Skeletal muscle cell (primary cell): Measurements from ENCODE around the gene BANF2.

ENCODE experiments used
- DNase-seq: peaks from one replicate; pipeline ENCODE4 v3.0.0-alpha.2; 2010; ENCODE audit warnings: low read depth
- H3K4me3 ChIP-seq: 2 replicates; pipeline ENCODE4 v1.5.1; 2011; ENCODE audit warnings: low read depth, mild to moderate bottlenecking, control low read depth, low read length, moderate library complexity

BANF2 gene

GRCh38 chr20:17663040-17663399 lies 36.7 kb upstream of the BANF2 start:
- DNase-seq, result no peak
- H3K4me3 ChIP-seq, result no peak overlapping the region

- H3K4me3 ChIP-seq, result no peak overlapping the region
- no peak for DNase-seq
These were observed 36.3 kb upstream of the BANF2 start for GRCh38 chr20:17663486-17663885.

GRCh38 chr20:17664025-17664633 lies 35.6 kb upstream of the BANF2 start:
- no peak for DNase-seq
- H3K4me3 ChIP-seq, result no peak overlapping the region

GRCh38 chr20:17665756-17666155 lies 34.0 kb upstream of the BANF2 start:
- H3K4me3 ChIP-seq, result no peak overlapping the region
- no peak for DNase-seq

GRCh38 chr20:17666481-17666880 lies 33.3 kb upstream of the BANF2 start:
- no peak for DNase-seq

GRCh38 chr20:17667445-17667844 lies 32.3 kb upstream of the BANF2 start:
- DNase-seq, result no peak
- no peak overlapping the region for H3K4me3 ChIP-seq

More at GRCh38 chr20:17666481-17666880, 33.3 kb upstream of the BANF2 start:
- H3K4me3 ChIP-seq, result no peak overlapping the region

GRCh38 chr20:17668432-17668831 lies 31.3 kb upstream of the BANF2 start:
- H3K4me3 ChIP-seq, result no peak overlapping the region

GRCh38 chr20:17669306-17669931 lies 30.3 kb upstream of the BANF2 start:
- no peak overlapping the region for H3K4me3 ChIP-seq
- no peak for DNase-seq

More at GRCh38 chr20:17668432-17668831, 31.3 kb upstream of the BANF2 start:
- no peak for DNase-seq

- H3K4me3 ChIP-seq, result no peak overlapping the region
These were observed 28.8 kb upstream of the BANF2 start for GRCh38 chr20:17671011-17671410.

GRCh38 chr20:17671565-17671964 lies 28.2 kb upstream of the BANF2 start:
- H3K4me3 ChIP-seq, result no peak overlapping the region
- DNase-seq, result no peak

More at GRCh38 chr20:17671011-17671410, 28.8 kb upstream of the BANF2 start:
- no peak for DNase-seq

- DNase-seq, result no peak
- no peak overlapping the region for H3K4me3 ChIP-seq
These were observed 26.7 kb upstream of the BANF2 start for GRCh38 chr20:17673084-17673483.

- H3K4me3 ChIP-seq, result no peak overlapping the region
- DNase-seq, result no peak
These were observed 24.8 kb upstream of the BANF2 start for GRCh38 chr20:17674722-17675518.

- no peak overlapping the region for H3K4me3 ChIP-seq
- DNase-seq, result no peak
These were observed 24.0 kb upstream of the BANF2 start for GRCh38 chr20:17675519-17676377.

GRCh38 chr20:17676378-17676759 lies 23.4 kb upstream of the BANF2 start:
- H3K4me3 ChIP-seq, result no peak overlapping the region
- DNase-seq, result no peak

- DNase-seq, result no peak
- no peak overlapping the region for H3K4me3 ChIP-seq
These were observed 22.8 kb upstream of the BANF2 start for GRCh38 chr20:17676942-17677341.

- H3K4me3 ChIP-seq, result no peak overlapping the region
- DNase-seq, result no peak
These were observed 21.5 kb upstream of the BANF2 start for GRCh38 chr20:17678295-17678694.

- no peak for DNase-seq
- no peak overlapping the region for H3K4me3 ChIP-seq
These were observed 20.9 kb upstream of the BANF2 start for GRCh38 chr20:17678886-17679285.

GRCh38 chr20:17679941-17680835 lies 19.6 kb upstream of the BANF2 start:
- peak overlapping the region; percentile 81 for H3K4me3 ChIP-seq
- peak; percentile 12 for DNase-seq
